GM21717 (cell line): ENCODE data around the gene BCAN.

Experiments
- ATAC-seq: cut with Tn5 transposase; IDR thresholded peaks from one replicate; pipeline ENCODE4 v1.9.1; 2021; ENCODE audit warnings: mild to moderate bottlenecking, moderate library complexity; ENCODE audit not compliant: unreplicated experiment

BCAN gene

DNA sequence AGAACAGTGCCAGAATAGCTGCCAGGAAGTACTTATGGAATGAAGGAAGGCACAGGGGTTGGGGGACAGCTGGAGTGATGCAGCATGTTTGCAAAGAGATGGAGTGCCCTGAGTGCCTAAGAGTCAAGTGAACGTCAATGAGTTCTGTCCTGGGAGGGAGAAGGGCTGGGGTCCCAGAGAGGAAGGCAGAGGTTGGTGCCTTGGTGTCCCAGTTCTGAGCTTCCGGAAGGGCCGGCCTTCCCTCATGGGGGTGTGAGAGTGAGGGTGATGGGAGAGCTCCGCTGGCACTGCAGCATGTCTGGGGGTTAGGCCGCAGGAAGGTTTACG is 17.7 kb downstream of the BCAN start:
- no peak for ATAC-seq

DNA sequence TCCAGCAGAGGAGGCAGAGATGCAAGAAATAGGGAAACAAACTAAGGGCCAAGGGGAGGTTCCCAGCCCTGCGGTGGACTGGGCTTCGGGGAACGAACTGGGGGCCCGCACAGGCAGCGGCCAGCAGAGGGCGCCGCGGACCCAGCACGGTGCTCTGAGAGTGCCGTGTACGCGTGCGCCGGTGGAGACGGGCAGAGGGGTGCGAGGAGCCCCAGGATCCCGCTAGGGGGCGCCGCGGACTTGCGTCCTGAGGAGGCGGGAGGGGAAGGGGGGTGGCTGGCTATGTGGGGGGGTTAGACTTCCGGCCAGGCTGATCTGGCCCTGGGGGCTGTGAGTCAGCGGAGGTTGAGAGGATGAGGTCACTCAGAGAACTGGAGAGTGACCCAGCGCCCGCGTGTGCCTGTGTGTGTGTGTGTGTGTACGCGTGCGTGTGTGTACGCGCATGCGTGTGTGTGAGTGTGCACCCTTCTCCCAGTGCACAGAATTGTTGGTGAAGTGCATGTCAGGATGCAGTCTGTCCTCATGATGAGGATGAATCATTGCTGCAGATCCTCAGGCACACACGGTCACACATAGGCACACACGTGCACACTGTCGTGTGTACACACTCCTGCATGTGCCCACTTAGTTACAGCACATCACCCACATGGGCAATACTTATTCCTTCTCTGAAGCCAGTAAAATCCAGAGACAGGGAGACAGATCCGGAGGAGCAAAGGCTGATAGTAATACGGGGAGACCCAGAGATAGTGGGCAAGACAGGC is 18.3 kb downstream of the BCAN start:
- ATAC-seq, result no peak

DNA sequence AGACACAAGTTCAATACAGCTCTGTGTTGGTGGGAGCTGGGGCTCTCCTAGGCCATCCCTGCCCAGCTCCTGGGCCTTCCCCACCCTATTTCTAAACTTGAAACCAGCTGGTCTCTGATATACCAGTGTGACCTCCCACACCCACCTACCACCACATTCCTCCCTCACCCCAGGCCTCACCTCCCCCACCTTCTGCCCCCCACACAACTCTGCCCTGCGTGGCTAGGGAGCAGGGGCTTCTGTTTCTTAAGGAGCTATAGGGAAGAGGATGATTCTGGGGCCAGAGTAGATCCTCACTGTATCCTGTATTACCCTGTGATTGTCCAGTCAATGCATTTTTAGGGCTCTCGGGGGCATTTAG is 18.8 kb downstream of the BCAN start:
- ATAC-seq, result no peak

DNA sequence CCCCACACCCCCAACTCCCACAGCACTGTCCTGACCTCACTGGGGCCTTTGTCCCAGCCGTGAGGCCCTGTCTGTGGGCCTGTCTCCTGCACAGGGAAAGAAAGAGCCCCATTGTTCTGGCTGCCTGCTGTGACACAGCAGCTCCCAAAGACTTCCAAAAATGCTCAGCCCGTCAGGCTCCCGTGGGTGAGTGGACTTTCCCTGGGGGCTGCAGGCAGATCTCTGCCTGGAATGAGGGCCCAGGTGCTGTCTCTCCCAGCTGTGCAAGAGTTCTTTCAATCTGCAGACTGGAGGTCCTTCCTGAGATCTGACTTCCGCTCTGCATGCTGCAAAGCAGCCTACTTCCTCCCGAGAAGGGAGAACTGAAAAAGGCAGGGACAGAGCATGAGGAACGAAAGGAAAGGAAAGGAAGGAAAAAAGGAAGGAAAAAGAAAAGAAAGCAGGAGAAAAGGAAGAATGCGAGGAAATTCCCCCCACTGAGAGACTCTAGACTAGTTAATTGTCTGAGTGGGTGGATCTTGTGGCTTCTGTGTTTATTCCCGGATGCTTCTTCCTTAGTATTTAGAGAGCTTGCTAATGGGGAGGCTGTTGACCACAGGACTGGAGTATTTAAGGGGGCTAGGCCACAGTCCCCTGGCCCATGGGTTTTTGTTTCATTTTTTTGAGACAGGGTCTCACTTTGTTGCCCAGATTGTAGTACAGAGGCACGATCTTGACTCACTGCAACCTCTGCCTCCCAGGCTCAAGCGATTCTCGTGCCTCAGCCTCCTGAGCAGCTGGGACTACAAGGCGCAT is 20.3 kb downstream of the BCAN start:
- ATAC-seq, result no peak

DNA sequence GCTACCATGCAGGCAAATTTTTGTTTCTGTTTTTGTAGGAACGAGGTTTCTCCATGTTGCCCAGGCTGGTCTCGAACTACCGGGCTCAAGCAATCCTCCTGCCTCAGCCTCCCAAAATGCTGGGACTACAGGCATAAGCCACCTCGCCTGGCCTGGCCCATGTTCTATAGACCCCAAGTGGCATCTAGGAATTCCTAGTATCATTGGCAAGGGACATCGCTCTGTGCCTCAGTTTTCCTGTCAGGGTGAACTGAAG is 20.8 kb downstream of the BCAN start:
- ATAC-seq, result no peak

DNA sequence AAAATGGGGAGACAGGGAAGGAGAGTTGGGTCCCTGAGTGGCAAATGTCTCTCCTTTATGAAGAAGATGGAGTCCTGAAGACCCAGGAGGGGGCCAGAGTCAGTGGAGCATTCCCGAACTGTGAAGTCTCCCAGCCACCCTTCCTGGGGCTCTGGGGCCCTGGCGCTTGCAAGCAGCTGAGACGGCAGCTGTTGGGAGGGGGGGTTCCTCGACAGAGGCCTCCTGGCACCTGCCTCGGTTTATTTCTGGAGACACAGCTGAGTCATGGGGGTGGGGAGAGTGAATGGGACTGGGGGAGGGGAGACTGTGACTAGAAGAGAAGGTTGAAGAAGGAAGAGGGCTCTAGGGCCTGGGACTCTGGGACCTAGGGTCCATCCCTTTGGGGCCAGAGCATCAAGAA is 21.3 kb downstream of the BCAN start:
- no peak for ATAC-seq

DNA sequence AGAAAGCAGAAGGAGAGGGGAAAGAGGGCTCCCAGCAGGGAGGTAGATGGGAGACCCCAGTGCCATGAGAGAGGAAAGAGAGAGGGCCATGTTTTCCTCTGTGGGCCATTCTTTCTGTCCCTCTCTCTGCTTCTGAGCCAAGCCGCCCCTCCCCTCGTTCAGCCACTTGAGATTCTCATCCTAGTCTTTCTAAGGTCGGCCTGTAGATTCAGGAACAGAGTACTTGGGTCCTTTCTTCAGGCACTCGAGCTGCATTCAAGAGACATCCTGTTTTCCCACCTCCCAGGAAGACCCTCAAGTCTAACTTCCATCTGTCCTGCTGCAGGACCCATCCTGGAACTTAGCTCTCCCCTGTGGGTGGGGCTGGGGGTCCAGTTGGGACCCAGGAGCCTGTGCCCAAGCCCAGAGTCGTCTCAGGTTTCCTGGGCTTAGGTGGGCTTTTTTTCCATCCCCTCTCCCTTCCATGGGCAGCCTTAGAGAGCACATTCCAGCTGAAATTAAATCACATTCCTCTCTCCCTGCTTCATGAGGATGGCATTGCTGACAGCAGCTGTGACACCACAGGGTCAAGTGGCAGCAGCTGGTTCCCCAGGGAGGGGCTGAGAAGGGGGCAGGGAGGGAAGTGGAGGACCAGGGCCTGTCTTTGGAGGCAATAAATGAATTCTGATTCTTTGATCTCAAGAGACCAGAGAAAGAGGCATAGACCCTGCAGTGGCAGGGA is 22.3 kb downstream of the BCAN start:
- ATAC-seq, result no peak

DNA sequence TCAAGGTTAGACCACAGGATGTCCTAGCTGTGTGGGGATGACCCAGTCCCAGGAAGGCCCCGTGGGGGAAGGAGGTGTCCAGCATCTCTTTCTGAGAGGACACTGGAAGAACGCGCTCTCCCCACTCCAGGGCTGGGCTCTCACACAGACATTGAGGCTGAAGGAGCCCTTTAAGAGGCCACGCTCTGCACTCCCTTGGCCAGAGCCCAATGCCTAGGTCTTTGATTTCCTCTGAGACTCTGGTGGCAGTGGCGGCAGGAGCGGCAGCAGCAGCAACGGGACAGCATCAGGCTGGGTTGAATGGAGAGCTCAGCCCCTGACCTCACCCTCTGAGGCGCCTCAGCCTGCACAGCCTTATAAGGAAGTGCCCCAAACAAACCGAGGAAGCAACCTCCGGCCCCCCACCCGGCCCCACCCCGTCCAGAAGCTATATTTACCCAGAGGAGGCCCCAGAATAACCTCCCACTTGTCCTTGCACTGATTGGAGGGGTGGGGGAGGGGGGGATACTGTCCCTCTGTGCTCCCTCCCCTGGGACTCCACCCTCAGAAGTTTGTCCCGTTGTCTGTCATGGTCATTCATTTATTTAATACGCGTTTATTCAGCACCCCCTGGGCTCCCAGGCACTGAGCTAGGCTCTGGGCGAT is 23.0 kb downstream of the BCAN start:
- no peak for ATAC-seq

DNA sequence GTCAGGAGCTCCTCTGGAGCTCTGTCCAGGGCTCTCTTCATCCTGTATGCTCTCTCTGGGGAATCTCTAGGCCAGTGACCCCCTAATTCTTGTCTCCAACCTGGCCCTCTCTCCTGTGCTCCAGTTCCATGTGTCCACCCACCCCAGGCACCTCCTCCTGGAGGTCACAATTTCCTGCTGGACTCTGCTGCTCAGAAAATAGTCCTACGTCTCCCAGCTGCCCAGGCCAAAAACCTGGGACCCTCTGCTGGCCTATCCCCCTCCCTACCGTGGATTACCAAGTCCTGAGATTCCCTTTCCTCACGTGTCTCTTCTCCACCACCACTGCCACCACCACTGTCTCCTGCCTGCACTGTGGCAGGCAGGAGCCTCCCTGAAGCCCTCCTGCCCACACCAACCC is 23.6 kb downstream of the BCAN start:
- ATAC-seq, result no peak

DNA sequence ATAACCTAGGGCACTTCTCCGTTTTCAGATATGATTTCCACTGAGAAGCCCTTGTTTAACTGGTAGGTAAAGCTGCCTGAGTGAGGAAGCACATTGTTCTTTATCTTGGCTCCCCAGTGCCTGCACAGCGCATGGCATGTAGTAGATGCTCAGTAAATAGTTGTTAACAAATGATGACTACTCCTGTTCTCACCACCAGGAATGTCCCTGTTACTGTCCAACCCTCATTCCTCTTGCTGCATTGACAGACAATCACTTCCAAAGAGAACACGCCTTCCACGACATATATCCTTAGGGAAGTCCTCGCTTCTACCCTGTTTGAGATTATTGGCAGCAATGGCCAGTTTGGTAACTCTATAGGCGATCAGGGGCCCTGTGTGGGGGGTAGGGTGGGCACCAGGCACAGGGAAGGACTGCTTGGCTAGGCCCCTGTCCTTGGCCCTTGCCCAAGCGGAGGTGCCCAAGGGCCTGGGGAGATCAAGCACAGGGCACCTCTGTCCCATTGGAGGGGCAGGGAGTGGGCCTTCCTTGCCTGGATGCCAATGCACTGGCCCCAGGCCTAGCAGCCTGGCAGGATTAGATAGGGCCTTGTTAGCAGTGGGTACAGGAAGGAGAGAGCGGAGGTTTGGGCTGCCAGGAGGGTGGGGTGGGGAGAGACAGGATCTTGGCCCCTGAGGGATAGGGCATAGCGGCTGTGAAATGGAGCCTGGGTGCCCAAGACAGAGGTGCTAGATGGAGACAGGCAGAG is 25.1 kb downstream of the BCAN start:
- ATAC-seq, result no peak

DNA sequence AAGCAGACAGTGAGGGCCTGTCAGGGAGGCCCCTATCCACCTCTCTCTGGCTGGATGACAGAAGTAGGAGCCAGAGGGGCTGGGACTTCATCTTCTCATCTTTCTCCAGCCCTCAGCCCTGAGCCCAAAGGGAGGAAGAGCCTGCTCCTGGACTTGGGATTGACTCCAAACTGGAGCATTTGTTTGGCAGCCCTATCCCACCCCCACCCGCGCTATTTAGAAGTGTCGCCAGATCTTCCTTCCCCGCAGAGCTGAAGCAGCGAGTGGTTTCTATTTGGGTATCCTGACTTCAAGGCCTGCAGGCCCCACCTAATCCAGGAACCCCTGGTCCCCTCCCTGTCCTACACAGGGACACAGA is 25.7 kb downstream of the BCAN start:
- no peak for ATAC-seq

DNA sequence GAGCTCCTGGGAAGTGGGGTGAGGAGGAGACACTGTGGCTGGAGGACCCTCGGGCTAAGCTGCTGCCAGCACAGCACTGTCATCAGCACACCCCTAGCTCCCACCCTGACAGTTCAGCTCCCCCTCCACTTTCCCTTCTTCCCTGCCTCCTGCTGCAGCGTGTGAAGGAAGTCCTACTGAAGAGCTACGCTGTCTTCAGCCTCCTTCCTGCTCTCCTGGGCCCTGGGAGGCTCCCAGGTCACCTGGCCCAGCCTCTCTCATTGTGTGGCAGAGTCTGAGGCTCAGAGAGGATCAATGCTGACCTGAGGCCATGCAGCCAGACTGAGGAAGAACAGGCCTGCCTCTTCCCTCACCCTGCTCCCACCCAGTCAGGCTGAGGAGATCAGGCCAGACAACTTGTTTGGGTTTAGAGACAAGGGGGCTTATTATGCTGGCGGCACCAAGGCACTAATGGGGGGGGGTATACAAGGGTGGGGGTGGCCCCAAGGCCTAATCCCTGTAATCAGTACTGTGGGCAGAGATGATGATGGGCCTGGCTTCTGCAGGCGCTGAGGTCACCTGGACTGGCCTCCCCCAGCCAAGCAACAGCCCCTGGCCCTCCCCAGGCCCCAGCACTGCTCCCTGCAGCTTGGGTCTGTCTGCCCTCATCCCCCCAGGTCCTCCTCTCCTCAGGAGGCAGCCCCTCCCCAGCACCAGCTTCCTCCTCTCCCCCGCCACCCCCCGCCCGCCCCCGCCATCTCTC is 26.2 kb downstream of the BCAN start:
- no peak for ATAC-seq

DNA sequence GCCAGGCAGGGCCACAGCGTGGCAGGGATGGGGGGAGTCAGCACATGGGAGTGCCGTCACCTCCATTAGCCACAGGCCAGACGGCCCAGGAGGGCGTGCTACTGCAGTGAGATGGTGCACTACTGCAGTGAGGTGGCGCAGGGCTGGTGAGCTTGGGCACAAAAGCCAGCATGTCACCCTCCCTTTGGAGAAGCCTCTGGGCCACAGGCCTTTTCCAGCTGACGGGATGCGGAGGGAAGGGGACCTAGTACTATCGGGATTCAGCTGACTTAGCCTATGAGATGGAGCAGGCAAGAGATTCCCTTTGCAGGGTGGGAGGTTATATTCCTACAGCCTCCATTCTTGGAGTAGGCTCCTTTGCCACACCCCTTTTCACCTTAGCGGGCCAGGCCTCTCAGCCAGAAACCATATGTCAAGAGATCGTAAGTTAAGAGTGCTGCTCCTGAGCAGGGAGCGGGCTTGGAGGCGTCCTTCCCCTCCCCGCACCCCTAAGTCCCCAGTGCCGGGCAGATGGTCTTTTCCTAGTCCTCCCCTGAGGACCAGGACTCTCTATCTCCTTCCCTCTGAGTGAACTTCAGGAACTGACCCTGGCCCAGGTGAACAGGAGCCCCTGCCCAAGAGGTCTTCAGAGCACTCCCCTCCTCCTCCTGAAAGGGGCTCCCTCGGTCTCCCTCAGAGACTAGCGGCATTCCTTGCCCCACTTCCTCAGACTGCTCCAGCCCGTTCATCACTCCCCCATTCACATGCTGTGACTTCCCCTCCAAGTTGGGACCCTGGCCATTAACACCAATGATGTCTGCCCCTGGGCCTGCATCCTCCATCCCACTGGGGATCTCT is 27.1 kb downstream of the BCAN start:
- ATAC-seq, result no peak

DNA sequence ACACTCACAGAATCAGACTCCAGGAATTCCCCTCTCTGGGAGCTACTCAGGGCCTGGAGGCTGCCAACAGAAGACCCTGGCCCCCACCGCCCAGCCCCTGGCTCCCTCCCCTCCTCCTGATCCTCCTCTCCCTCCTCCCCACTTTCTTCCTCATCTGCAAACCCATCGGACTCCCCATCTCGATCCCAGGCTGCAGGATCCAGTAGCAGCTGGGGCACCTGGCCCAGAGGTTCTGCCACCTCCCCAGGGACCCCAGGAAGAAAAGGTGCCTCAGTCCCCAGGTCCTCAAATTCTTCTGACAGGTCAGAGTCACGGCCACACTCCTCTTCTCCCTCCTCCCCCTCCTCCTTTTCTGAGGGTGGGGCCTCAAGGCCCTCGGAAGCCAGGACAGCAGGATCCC is 27.9 kb downstream of the BCAN start:
- no peak for ATAC-seq

DNA sequence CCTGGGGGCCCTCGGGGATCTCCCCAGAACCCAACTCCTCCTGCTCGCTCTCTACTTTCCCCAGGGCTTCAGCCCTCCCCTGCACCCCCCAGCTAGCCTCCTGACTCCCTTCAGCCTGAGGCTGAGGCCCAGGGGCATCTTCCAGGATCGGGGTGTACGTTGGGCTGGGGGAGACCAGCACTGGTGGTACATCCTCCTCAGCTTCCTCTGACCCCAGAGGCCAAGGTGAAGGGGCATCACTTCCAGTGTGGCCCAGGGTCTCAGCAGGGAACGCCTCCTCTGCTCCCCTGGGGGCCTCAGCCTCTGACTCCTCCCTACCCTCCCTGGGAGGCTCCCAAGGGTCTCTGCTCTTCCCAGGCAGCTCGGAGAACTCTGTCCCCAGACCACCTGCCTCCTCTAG is 28.4 kb downstream of the BCAN start:
- ATAC-seq, result no peak

DNA sequence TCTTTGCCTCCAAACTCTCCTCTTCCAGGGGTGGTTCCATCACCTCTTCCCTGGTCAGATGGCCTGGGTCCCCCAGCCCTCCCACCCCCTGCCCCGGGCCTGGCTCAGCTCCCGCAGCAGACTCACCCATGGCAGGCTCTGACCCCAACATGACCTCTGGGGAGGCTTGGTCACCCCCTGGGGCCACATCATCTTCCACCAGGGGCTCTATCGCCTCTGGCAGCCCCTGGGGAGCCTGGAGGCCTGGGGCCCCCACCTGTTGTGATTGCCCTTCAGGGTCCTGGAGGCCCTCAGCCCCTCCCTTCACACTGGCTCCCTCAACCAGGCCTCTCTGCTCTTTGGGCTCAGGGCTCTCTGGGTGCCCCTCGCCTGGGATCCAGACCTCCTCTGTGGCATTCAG is 28.9 kb downstream of the BCAN start:
- ATAC-seq, result no peak

DNA sequence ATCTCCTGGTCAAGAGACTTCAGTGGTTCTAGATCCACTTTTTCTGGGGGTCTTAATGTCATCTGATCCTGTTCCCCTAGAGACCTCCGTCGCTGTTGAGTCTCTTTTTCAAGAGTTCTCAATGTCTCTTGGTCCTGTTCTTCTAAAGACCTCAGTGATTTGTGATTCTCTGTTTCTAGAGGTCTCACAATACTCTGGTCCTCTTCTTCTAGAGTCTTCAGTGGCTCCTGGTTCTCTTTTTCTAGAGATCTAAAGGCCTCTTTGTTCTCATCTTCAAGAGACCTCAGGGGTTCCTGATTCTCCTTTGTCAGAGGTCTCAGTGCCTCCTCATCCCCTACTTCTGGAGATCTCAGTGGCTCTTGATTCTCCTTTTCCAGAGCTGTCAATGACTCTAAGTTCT is 29.9 kb downstream of the BCAN start:
- ATAC-seq, result no peak

DNA sequence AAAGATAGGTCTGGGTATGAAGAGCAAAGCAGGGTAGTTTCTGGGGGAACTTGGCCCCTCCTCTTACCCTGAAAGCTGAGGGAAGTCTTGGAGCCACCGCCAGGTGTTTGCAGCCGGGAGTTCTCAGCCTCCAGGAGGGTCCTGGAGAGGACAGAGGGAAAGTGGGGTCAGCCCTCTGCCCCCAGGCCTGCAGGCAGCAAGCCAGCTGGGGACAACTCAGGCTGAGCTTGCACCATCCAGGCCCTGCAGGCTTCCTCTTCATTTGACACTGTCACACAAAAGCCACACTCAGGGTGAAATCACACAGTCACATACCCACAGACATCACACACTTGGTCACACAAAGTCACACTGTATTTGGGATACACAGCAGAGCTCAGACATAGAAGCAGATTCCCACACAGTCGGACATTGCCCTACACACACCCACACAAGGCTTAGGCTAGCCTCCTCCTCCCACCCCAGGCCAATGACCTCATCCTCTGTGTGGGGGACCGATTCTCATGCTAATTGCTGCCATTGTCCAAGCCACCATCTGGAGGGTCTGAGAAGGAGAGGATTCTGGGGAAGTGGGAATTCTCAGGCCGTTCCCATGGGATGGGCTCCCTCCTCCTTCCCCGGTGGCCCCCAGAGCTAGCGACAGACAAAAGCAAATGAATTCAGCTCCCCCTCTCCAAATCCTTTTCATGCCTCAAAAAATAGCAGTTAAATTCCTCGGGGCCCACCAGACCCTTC is 31.6 kb downstream of the BCAN start:
- no peak for ATAC-seq
